Heart left ventricle (tissue), 16 donors: ENCODE data around the gene LINGO1. TPM values are rescaled to one million over a fixed set of nuclear protein-coding genes. Genes with fewer than 3 reads are reported as not detected.

ENCODE experiments used
- ATAC-seq, 4 donors: fragments of 200-7000 bp; cut with Tn5 transposase; one replicate each; pipeline ENCODE4 v1.9.1; 2020 to 2022; ENCODE audit warnings: moderate library complexity in 4 of 4, mild to moderate bottlenecking in 3 of 4, moderate number of reproducible peaks in 1 of 4
- DNase-seq, 5 donors: peaks; one replicate each; pipeline ENCODE4 v3.0.0-alpha.2; 2020
- H3K27ac ChIP-seq, 12 donors: fragments of 200-600 bp; sonication (generic) in 4 of 12; one replicate each; pipeline versions ENCODE4 v1.5.0 to v1.8.0; 2016 to 2022; ENCODE audit warnings: mild to moderate bottlenecking in 2 of 12
- H3K27me3 ChIP-seq, 9 donors: fragments of 200-600 bp; sonication (generic) in 2 of 9; one replicate each; pipeline versions ENCODE4 v1.5.1 to v1.8.0; 2016 to 2022; ENCODE audit warnings: mild to moderate bottlenecking in 3 of 9
- H3K36me3 ChIP-seq, 9 donors: fragments of 200-600 bp; sonication (generic) in 2 of 9; one replicate each; pipeline versions ENCODE4 v1.5.0 to v1.8.0; 2018 to 2022; ENCODE audit warnings: mild to moderate bottlenecking in 2 of 9
- H3K4me1 ChIP-seq, 12 donors: fragments of 200-600 bp; sonication (generic) in 4 of 12; one replicate each; pipeline versions ENCODE4 v1.5.0 to v1.8.0; 2016 to 2022; ENCODE audit warnings: mild to moderate bottlenecking in 3 of 12
- H3K4me3 ChIP-seq, 12 donors: fragments of 200-600 bp; sonication (generic) in 4 of 12; one replicate each; pipeline versions ENCODE4 v1.5.0 to v1.8.0; 2017 to 2022; ENCODE audit warnings: mild to moderate bottlenecking in 9 of 12, moderate library complexity in 4 of 12
- H3K9me3 ChIP-seq, 12 donors: fragments of 200-600 bp; sonication (generic) in 4 of 12; one replicate each; pipeline versions ENCODE4 v1.5.0 to v1.8.0; 2016 to 2022; ENCODE audit warnings: mild to moderate bottlenecking in 1 of 12
- POLR2A ChIP-seq, 2 donors: fragments of 450-650 bp; IDR thresholded peaks; one replicate each; pipeline ENCODE4 v1.6.1; 2017; ENCODE audit warnings: antibody characterized with exemption in 2 of 2, mild to moderate bottlenecking in 2 of 2, moderate library complexity in 2 of 2
- WGBS, 4 donors: extraction: QIAGEN DNeasy Blood & Tissue Kit in 2 of 4; methylation state at CpG; one replicate each; pipeline versions ENCODE4 v1.1.5 to v1.1.7; 2013 to 2018; 5-methylcytosine and 5-hydroxymethylcytosine counted together
- intact Hi-C, 10 donors: fragments of 100-400 bp; cut with DNase I; formaldehyde crosslinking; loops; one replicate each; pipeline versions ENCODE4 v1.11.1 to v1.14.2; 2022
- polyA plus RNA-seq, 2 donors: library from polyadenylated mRNA; stranded (reverse); fragments of 200-250 nt; gene quantifications; one replicate each; pipeline ENCODE4 v1.2.3, GENCODE V29; 2013
- total RNA-seq, 9 donors: library from RNA; depleted of rRNA in 2 of 9; stranded (reverse); fragments of >200 nt in 2 of 9; fragmentation: NEBNext Ultra II Directional in 3 of 9; extraction: Animal tissue kit (Norgen Biotek cat#: 25700) in 3 of 9; gene quantifications; one replicate each; pipeline versions ENCODE4 v1.1.0 to v1.2.4, GENCODE V29; 2016 to 2023
- TF ChIP-seq, protein P1 (sequence below), 12 donors: fragments of 200-600 bp; sonication (generic) in 4 of 12; IDR thresholded peaks; one replicate each; pipeline versions ENCODE4 v1.5.0 to v1.8.0; 2018 to 2022; ENCODE audit warnings: antibody characterized with exemption in 12 of 12, mild to moderate bottlenecking in 5 of 12
- donor health status: ischemic (EF 13 %, LVEDD 7.1; RV severe dilation, severe dysfunction).
- donor health status: healthy with polysubstance abuse.
- donor health status: DM: no; HTN: yes; CAD: no.
- donor health status: DM: no; HTN: no; CAD: no.
- donor health status: ischemic (EF 25% LVEDD 6.9; RV normal size, moderate dysfunction).
- donor health status: ischemic (EF 25% LVEDD 5.7; RV mildly dilated, moderate dysfunction).
- donor health status: healthy.
- donor health status: DM: yes; HTN: yes; CAD: no.
- donor health status: ischemic (EF 35%, LVEDD 5.7; RV mildly dilated, moderate dysfunction).
- donor health status: nonischemic (EF 11% LVEDD 7.7; RV severe dilation, severe dysfunction).
- donor health status: DM: yes; HTN: yes; CAD: no.
- donor health status: PGD.
- donor health status: ischemic (EF 29% LVEDD 5.4; RV normal size, mild dysfunction).
- donor health status: nonischemic (EF 23%, LVEDD 6.1; RV moderate dilation, normal function).

Gene LINGO1
- total and polyA plus RNA-seq, 11 donors: 0.49 to 4.0 (median 1.7) TPM

DNA sequence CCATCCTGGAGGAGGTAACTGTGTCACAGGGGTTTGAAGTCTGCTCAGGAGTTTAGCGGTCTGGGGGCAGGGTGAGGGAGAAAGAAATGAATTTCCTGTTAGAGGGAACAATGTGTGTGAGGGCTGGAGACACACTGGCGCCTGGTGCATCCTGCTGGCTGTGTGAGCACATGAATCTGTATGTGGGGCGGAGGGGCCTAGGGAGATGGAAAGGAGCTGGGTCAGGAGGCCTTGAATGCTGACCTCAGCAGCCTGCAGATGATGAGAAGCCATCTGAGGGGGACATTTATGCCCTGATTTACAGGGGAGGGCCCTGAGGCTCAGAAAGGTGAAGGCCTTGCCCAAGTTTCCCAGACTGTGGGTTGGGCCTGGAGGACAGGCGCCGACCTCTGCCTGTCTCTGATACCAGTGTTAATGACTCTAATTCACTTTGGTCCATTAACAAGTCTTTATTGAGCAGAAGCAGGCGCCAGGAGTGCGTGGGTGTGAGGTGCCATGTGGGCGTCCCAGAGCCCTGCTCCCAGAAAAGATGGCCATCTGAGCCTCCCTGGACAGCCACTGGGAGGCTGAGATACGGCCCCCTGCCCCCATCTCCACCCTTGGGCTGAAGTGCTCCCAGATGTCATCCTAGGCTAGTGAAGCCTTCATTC lies 34.8 kb downstream of the LINGO1 start:
- WGBS, 4 donors: 88 to 90% (median 89%) methylated on average over 9 of the region's 9 CpGs
- intact Hi-C loops: no loop called here
- DNase-seq: no peak

GRCh38 chr15:77596821-77597803 lies 35.6 kb downstream of the LINGO1 start:
- H3K27me3 ChIP-seq: no peaks in the 10 kb centered on the region
- no peak for DNase-seq
- no peak for ATAC-seq
- intact Hi-C loops: no loop called here
- H3K9me3 ChIP-seq: no peaks in the 10 kb centered on the region
- H3K4me1 ChIP-seq: peaks cover 0 to 12% (median 0%) of the 10 kb centered on the region in 12 donors
- 93 to 96% (median 95%) methylated on average over 14 to 15 of the region's 15 CpGs for WGBS, 4 donors
- TF ChIP-seq, protein P1, sequence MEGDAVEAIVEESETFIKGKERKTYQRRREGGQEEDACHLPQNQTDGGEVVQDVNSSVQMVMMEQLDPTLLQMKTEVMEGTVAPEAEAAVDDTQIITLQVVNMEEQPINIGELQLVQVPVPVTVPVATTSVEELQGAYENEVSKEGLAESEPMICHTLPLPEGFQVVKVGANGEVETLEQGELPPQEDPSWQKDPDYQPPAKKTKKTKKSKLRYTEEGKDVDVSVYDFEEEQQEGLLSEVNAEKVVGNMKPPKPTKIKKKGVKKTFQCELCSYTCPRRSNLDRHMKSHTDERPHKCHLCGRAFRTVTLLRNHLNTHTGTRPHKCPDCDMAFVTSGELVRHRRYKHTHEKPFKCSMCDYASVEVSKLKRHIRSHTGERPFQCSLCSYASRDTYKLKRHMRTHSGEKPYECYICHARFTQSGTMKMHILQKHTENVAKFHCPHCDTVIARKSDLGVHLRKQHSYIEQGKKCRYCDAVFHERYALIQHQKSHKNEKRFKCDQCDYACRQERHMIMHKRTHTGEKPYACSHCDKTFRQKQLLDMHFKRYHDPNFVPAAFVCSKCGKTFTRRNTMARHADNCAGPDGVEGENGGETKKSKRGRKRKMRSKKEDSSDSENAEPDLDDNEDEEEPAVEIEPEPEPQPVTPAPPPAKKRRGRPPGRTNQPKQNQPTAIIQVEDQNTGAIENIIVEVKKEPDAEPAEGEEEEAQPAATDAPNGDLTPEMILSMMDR (IDR thresholded peaks at IDR 0.05): no peak
- TF ChIP-seq POLR2A (IDR thresholded peaks at IDR 0.05): no peak
- no peaks in the 10 kb centered on the region for H3K36me3 ChIP-seq
- H3K4me3 ChIP-seq: no peak overlapping the region
- H3K27ac ChIP-seq: peak overlapping the region in 1 of 12 donors; percentile 14

More for the DNA sequence above, 34.8 kb downstream of the LINGO1 start:
- H3K27me3 ChIP-seq: no peaks in the 10 kb centered on the region
- ATAC-seq: peak in 1 of 4 donors; percentile 25
- H3K9me3 ChIP-seq: no peaks in the 10 kb centered on the region
- no peak overlapping the region for H3K4me3 ChIP-seq
- H3K36me3 ChIP-seq: no peaks in the 10 kb centered on the region
- peaks cover 0 to 12% (median 0%) of the 10 kb centered on the region in 12 donors for H3K4me1 ChIP-seq
- no peak for TF ChIP-seq POLR2A (IDR thresholded peaks at IDR 0.05)
- TF ChIP-seq, protein P1 (IDR thresholded peaks at IDR 0.05): no peak
- no peak overlapping the region for H3K27ac ChIP-seq

GRCh38 chr15:77595231-77595630 lies 37.5 kb downstream of the LINGO1 start:
- no peaks in the 10 kb centered on the region for H3K9me3 ChIP-seq
- H3K27me3 ChIP-seq: no peaks in the 10 kb centered on the region
- TF ChIP-seq POLR2A (IDR thresholded peaks at IDR 0.05): no peak
- TF ChIP-seq, protein P1 (IDR thresholded peaks at IDR 0.05): no peak
- H3K27ac ChIP-seq: no peak overlapping the region
- H3K36me3 ChIP-seq: no peaks in the 10 kb centered on the region
- ATAC-seq (no peak), DNase-seq (no peak)
- no peak overlapping the region for H3K4me3 ChIP-seq
- intact Hi-C loops: no loop called here
- peaks cover 0 to 7% (median 0%) of the 10 kb centered on the region in 12 donors for H3K4me1 ChIP-seq
- 81 to 90% (median 85%) methylated on average over 4 to 5 of the region's 5 CpGs for WGBS, 4 donors

- TF ChIP-seq POLR2A (IDR thresholded peaks at IDR 0.05): no peak
- TF ChIP-seq, protein P1 (IDR thresholded peaks at IDR 0.05): no peak
- Histone ChIP-seq H3K27me3 (no peaks in the 10 kb centered on the region), H3K4me3 (no peak overlapping the region), H3K27ac (no peak overlapping the region), H3K4me1 (no peaks in the 10 kb centered on the region), H3K36me3 (no peaks in the 10 kb centered on the region), H3K9me3 (no peaks in the 10 kb centered on the region)
- DNase-seq (no peak), ATAC-seq (no peak)
- WGBS, 4 donors: 56 to 66% (median 62%) methylated on average over 3 of the region's 3 CpGs
- intact Hi-C loops: loop anchor here in 1 of 10 donors (5.0 kb wide), 1 partner anchor 35 kb away; no protein-coding TSS in a partner anchor
Measured at GRCh38 chr15:77592758-77593157, 40.0 kb downstream of the LINGO1 start.
